ENCODE data around the gene AP2A1. TPM values are rescaled to one million over a fixed set of nuclear protein-coding genes. Genes with fewer than 3 reads are reported as not detected.

AP2A1 gene
- total and polyA plus RNA-seq, 2 of the 13 experiments (the other 11 are each of a cell fraction or from before 2014, with no cell fraction given), result 22.7 to 39.7 TPM

DNA sequence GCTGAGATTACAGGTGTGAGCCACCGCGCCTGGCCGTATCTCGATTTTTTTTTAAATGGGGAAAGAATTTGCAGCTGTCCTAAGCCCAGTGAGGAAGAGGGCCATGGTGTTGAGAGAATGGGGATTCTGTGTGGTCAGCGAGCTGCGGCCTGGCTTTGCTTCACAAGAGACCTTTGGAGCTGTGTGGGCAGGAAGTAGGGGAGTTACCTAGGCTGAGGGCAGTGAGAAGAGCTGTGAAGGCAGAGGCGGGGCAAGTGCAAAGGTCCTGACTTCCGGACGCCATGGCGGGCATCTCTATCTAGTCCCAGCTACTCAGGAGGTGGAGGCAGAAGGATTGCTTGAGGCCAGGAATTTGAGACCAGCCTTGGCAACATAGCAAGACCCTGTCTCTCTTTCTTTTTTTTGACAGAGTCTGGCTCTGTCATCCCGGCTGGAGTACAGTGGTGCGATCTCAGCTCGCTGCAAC is 4.9 kb downstream of the AP2A1 start:
- Histone ChIP-seq H3K27me3 (ENCODE audit: control insufficient read depth in 1 of 2, insufficient read depth in 2 of 2, low read length in 2 of 2) (no peaks in the 10 kb centered on the region; a peak in 1 of 5 replicates), H3K27ac (ENCODE audit: extremely low read length, insufficient read depth, low read length) (peak overlapping the region; percentile 85), H3K4me3 (replicated peaks in 1 of 3; ENCODE audit: insufficient read depth in 1 of 3, low read depth in 2 of 3, low read length in 3 of 3) (peak overlapping the region in 1 of 3 experiments; percentile 46; a peak in 3 of 6 replicates), H2AFZ (ENCODE audit: low read length) (peak overlapping the region; percentile 32), H3K4me2 (ENCODE audit: low read depth, low read length) (peak overlapping the region; percentile 56), H3K9me3 (ENCODE audit: low read length) (no peaks in the 10 kb centered on the region), H3K36me3 (replicated peaks in 1 of 2; ENCODE audit: control insufficient read depth in 1 of 2, insufficient read depth in 2 of 2, low read length in 2 of 2) (no peaks in the 10 kb centered on the region), H4K20me1 (ENCODE audit: insufficient read depth, low read length) (no peaks in the 10 kb centered on the region), H3K79me2 (ENCODE audit: insufficient read depth, low read length) (peaks cover 20% of the 10 kb centered on the region), H3K9ac (ENCODE audit: insufficient read depth, low read depth, low read length) (peak overlapping the region; percentile 59), H3K4me1 (ENCODE audit: insufficient read depth, low read length) (peaks cover 48% of the 10 kb centered on the region)
- no TSS peak for BruUV-seq (replicated peaks)
- in situ Hi-C loops (cut with HindIII; ENCODE audit: extremely low pct_ligation_motif_present, low pct_unique_long_range_greater_than_20kb) (no loop called here), intact Hi-C loops (cut with micrococcal nuclease; ENCODE audit: unreplicated experiment) (no loop called here)
- ATAC-seq (peak; percentile 84), DNase-seq (ENCODE audit: low spot score) (peak; percentile 89), FAIRE-seq (peak; percentile 94)
- 22% methylated on average over 13 of the region's 13 CpGs for WGBS (ENCODE audit: low lambda C conversion rate)
- ChIA-PET POLR2A (interaction anchor here (0.6 to 1.8 kb wide), 13 partner anchors 12 to 1380 kb away, joined by 3 to 7 read pairs (median 4); partner anchors contain the start of genes AKT1S1, KDELR1, MED25 and PTOV1), CTCF (ENCODE audit: low intra/inter-chr PET ratio, low total read pairs) (no interaction called here)
- peak; percentile 62; the same call in 1 of the 2 replicates for TF ChIP-seq ZBTB38 (CRISPR knock-in tag; IDR thresholded peaks at IDR 0.05)
- TF ChIP-seq NPAS2 (CRISPR knock-in tag; IDR thresholded peaks at IDR 0.05; ENCODE audit: borderline replicate concordance), result no peak
- TF ChIP-seq SMARCC2 (IDR thresholded peaks at IDR 0.05), result no peak
- no peak for TF ChIP-seq HES4 (CRISPR knock-in tag; IDR thresholded peaks at IDR 0.05; ENCODE audit: borderline replicate concordance)
- peak; percentile 34; the same call in 1 of the 2 replicates for TF ChIP-seq CREM (IDR thresholded peaks at IDR 0.05)
- TF ChIP-seq CREM (CRISPR knock-in tag; IDR thresholded peaks at IDR 0.05), result no peak
- TF ChIP-seq FOXC1 (CRISPR knock-in tag; IDR thresholded peaks at IDR 0.05; ENCODE audit: borderline replicate concordance), result no peak
- 0 out of 2 replicates have a peak, but pooled peaks have one; percentile 43 for TF ChIP-seq PAWR (CRISPR knock-in tag; IDR thresholded peaks at IDR 0.05; ENCODE audit: borderline replicate concordance)
- TF ChIP-seq CEBPG (CRISPR knock-in tag; IDR thresholded peaks at IDR 0.05), result peak; percentile 37
- 0 out of 2 replicates have a peak, but pooled peaks have one; percentile 18 for TF ChIP-seq NRL (CRISPR knock-in tag; IDR thresholded peaks at IDR 0.05; ENCODE audit: borderline replicate concordance)
- no peak for TF ChIP-seq ZNF326 (CRISPR knock-in tag; IDR thresholded peaks at IDR 0.05; ENCODE audit: borderline replicate concordance)
- no peak for TF ChIP-seq MED8 (CRISPR knock-in tag; IDR thresholded peaks at IDR 0.05; ENCODE audit: insufficient replicate concordance)
- peak; percentile 86 for TF ChIP-seq GABPB1 (CRISPR knock-in tag; IDR thresholded peaks at IDR 0.05)
- no peak for TF ChIP-seq ZNF30 (CRISPR knock-in tag; IDR thresholded peaks at IDR 0.05)
- 0 out of 2 replicates have a peak, but pooled peaks have one; percentile 56 for TF ChIP-seq ZNF451 (CRISPR knock-in tag; IDR thresholded peaks at IDR 0.05)
- TF ChIP-seq, protein P1, sequence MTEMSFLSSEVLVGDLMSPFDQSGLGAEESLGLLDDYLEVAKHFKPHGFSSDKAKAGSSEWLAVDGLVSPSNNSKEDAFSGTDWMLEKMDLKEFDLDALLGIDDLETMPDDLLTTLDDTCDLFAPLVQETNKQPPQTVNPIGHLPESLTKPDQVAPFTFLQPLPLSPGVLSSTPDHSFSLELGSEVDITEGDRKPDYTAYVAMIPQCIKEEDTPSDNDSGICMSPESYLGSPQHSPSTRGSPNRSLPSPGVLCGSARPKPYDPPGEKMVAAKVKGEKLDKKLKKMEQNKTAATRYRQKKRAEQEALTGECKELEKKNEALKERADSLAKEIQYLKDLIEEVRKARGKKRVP (CRISPR knock-in tag; IDR thresholded peaks at IDR 0.05), result no peak
- TF ChIP-seq, protein P2, sequence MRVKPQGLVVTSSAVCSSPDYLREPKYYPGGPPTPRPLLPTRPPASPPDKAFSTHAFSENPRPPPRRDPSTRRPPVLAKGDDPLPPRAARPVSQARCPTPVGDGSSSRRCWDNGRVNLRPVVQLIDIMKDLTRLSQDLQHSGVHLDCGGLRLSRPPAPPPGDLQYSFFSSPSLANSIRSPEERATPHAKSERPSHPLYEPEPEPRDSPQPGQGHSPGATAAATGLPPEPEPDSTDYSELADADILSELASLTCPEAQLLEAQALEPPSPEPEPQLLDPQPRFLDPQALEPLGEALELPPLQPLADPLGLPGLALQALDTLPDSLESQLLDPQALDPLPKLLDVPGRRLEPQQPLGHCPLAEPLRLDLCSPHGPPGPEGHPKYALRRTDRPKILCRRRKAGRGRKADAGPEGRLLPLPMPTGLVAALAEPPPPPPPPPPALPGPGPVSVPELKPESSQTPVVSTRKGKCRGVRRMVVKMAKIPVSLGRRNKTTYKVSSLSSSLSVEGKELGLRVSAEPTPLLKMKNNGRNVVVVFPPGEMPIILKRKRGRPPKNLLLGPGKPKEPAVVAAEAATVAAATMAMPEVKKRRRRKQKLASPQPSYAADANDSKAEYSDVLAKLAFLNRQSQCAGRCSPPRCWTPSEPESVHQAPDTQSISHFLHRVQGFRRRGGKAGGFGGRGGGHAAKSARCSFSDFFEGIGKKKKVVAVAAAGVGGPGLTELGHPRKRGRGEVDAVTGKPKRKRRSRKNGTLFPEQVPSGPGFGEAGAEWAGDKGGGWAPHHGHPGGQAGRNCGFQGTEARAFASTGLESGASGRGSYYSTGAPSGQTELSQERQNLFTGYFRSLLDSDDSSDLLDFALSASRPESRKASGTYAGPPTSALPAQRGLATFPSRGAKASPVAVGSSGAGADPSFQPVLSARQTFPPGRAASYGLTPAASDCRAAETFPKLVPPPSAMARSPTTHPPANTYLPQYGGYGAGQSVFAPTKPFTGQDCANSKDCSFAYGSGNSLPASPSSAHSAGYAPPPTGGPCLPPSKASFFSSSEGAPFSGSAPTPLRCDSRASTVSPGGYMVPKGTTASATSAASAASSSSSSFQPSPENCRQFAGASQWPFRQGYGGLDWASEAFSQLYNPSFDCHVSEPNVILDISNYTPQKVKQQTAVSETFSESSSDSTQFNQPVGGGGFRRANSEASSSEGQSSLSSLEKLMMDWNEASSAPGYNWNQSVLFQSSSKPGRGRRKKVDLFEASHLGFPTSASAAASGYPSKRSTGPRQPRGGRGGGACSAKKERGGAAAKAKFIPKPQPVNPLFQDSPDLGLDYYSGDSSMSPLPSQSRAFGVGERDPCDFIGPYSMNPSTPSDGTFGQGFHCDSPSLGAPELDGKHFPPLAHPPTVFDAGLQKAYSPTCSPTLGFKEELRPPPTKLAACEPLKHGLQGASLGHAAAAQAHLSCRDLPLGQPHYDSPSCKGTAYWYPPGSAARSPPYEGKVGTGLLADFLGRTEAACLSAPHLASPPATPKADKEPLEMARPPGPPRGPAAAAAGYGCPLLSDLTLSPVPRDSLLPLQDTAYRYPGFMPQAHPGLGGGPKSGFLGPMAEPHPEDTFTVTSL (CRISPR knock-in tag; IDR thresholded peaks at IDR 0.05; ENCODE audit: borderline replicate concordance), result no peak
- TF ChIP-seq, protein P3, sequence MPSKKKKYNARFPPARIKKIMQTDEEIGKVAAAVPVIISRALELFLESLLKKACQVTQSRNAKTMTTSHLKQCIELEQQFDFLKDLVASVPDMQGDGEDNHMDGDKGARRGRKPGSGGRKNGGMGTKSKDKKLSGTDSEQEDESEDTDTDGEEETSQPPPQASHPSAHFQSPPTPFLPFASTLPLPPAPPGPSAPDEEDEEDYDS (CRISPR knock-in tag; IDR thresholded peaks at IDR 0.05), result peak; percentile 56; the same call in 1 of the 2 replicates
